H1 (cell line): ENCODE measurements around the gene LUM. TPM values are rescaled to one million over a fixed set of nuclear protein-coding genes. Genes with fewer than 3 reads are reported as not detected.

ENCODE experiments used
- CTCF ChIA-PET: fragments of 300-600 bp; sonication (Branson Sonifier 250); formaldehyde crosslinking; loops from one replicate; lab custom pipeline; 2021; ENCODE audit not compliant: partially characterized antibody; lab: Charles Lee
- POLR2A ChIA-PET: fragments of 300-600 bp; sonication (Branson Sonifier 250); formaldehyde crosslinking; loops from one replicate; lab custom pipeline; 2021; ENCODE audit warnings: inconsistent platforms; ENCODE audit not compliant: partially characterized antibody; lab: Charles Lee
- DNase-seq, 2 experiments: peaks; one replicate each; pipeline versions ENCODE4 v3.0.0 to v3.0.0-alpha.2; 2010 to 2022; ENCODE audit warnings: low spot score in 2 of 2, low read depth in 1 of 2, mixed read lengths in 1 of 2
- FAIRE-seq: peaks from 2 replicates; lab custom pipeline; 2011; peaks lifted over from hg19 to GRCh38; lab: Jason Lieb, UNC
- H2AFZ ChIP-seq: 2 replicates; pipeline ENCODE4 v1.8.1; 2012; ENCODE audit warnings: low read length, inconsistent platforms
- H2AK5ac ChIP-seq: 2 replicates; pipeline ENCODE4 v1.6.1; 2013; ENCODE audit warnings: low read depth, low read length
- H2BK120ac ChIP-seq: replicated peaks from 2 replicates; pipeline ENCODE3; 2013; ENCODE audit warnings: low read depth, low read length, inconsistent platforms
- H2BK12ac ChIP-seq: 2 replicates; pipeline ENCODE4 v1.6.1; 2013; ENCODE audit warnings: low read depth, low read length
- H2BK15ac ChIP-seq: 2 replicates; pipeline ENCODE4 v1.6.1; 2013; ENCODE audit warnings: low read length
- H2BK20ac ChIP-seq: 2 replicates; pipeline ENCODE4 v1.6.1; 2013; ENCODE audit warnings: low read length
- H2BK5ac ChIP-seq: 2 replicates; pipeline ENCODE4 v1.6.1; 2013; ENCODE audit warnings: low read depth, low read length
- H3K14ac ChIP-seq: 2 replicates; pipeline ENCODE4 v1.6.1; 2013; ENCODE audit warnings: inconsistent platforms; ENCODE audit not compliant: insufficient read length
- H3K18ac ChIP-seq: 2 replicates; pipeline ENCODE4 v1.6.1; 2013; ENCODE audit warnings: low read length; ENCODE audit errors: extremely low read depth
- H3K23ac ChIP-seq: 2 replicates; pipeline ENCODE4 v1.6.1; 2013; ENCODE audit warnings: inconsistent platforms; ENCODE audit not compliant: insufficient read length
- H3K23me2 ChIP-seq: 2 replicates; pipeline ENCODE4 v1.6.1; 2013; ENCODE audit warnings: low read depth, low read length
- H3K27ac ChIP-seq: 2 replicates; pipeline ENCODE4 v1.6.1; 2011; ENCODE audit warnings: low read depth, low read length, inconsistent platforms
- H3K27me3 ChIP-seq, 4 experiments: replicated peaks in 1 of 4; 1 replicate in 1 of 4; 2 replicates in 3 of 4; pipeline versions ENCODE4 v1.6.1 to v1.8.1; 2011 to 2013; ENCODE audit warnings: low read length in 3 of 4, mild to moderate bottlenecking in 3 of 4, inconsistent platforms in 2 of 4, mixed read lengths in 2 of 4, moderate library complexity in 1 of 4; ENCODE audit not compliant: control insufficient read depth in 3 of 4, insufficient read depth in 3 of 4; ENCODE audit errors: extremely low read depth in 1 of 4
- H3K36me3 ChIP-seq, 4 experiments: 2 replicates each; pipeline versions ENCODE4 v1.6.1 to v1.8.1; 2011 to 2013; ENCODE audit warnings: mild to moderate bottlenecking in 4 of 4, low read length in 3 of 4, moderate library complexity in 2 of 4, control low read depth in 1 of 4, inconsistent platforms in 1 of 4; ENCODE audit not compliant: insufficient read depth in 4 of 4, control insufficient read depth in 2 of 4
- H3K4ac ChIP-seq: replicated peaks from 2 replicates; pipeline ENCODE3; 2013; ENCODE audit warnings: low read length, low read depth, mixed read lengths, inconsistent platforms; ENCODE audit not compliant: insufficient read length
- H3K4me1 ChIP-seq, 4 experiments: replicated peaks in 1 of 4; 1 replicate in 1 of 4; 2 replicates in 3 of 4; pipeline versions ENCODE4 v1.6.1 to v1.8.1; 2011 to 2013; ENCODE audit warnings: low read length in 3 of 4, inconsistent platforms in 2 of 4, mixed read lengths in 1 of 4; ENCODE audit not compliant: insufficient read depth in 4 of 4, control insufficient read depth in 3 of 4
- H3K4me2 ChIP-seq, 2 experiments: 2 replicates each; pipeline versions ENCODE4 v1.6.1 to v1.8.1; 2011 to 2013; ENCODE audit warnings: low read depth in 2 of 2, low read length in 2 of 2, control low read depth in 1 of 2, inconsistent platforms in 1 of 2, mild to moderate bottlenecking in 1 of 2; ENCODE audit not compliant: insufficient read depth in 1 of 2
- H3K4me3 ChIP-seq, 4 experiments: fragments of 200-600, 300-600 bp in 1 of 4; sonication (generic), shearing (Covaris generic), sonication (Bioruptor Twin) in 1 of 4; 2 replicates each; pipeline versions ENCODE4 v1.5.1 to v1.8.1; 2011 to 2016; ENCODE audit warnings: low read length in 4 of 4, low read depth in 3 of 4, control low read depth in 2 of 4, inconsistent platforms in 2 of 4, mild to moderate bottlenecking in 2 of 4, mixed read lengths in 1 of 4, moderate library complexity in 1 of 4; ENCODE audit not compliant: insufficient read depth in 2 of 4; ENCODE audit errors: extremely low read depth in 1 of 4
- H3K56ac ChIP-seq: replicated peaks from 2 replicates; pipeline ENCODE3; 2013; ENCODE audit warnings: low read depth, mild to moderate bottlenecking, mixed read lengths, low read length, inconsistent platforms; ENCODE audit not compliant: insufficient read length
- H3K79me1 ChIP-seq: 2 replicates; pipeline ENCODE4 v1.6.1; 2013; ENCODE audit warnings: low read depth, low read length, control low read depth
- H3K79me2 ChIP-seq, 2 experiments: 2 replicates each; pipeline versions ENCODE4 v1.6.1 to v1.8.1; 2012 to 2013; ENCODE audit warnings: low read length in 2 of 2, mild to moderate bottlenecking in 2 of 2, inconsistent platforms in 1 of 2; ENCODE audit not compliant: insufficient read depth in 2 of 2, control insufficient read depth in 1 of 2
- H3K9ac ChIP-seq, 4 experiments: replicated peaks in 1 of 4; 1 replicate in 1 of 4; 2 replicates in 3 of 4; pipeline versions ENCODE4 v1.6.1 to v1.8.1; 2011 to 2013; ENCODE audit warnings: low read depth in 3 of 4, low read length in 3 of 4, control low read depth in 2 of 4, mild to moderate bottlenecking in 2 of 4, moderate library complexity in 2 of 4, inconsistent platforms in 1 of 4; ENCODE audit errors: extremely low read depth in 1 of 4
- H3K9me3 ChIP-seq, 2 experiments: 2 replicates each; pipeline versions ENCODE4 v1.6.1 to v1.8.1; 2012 to 2013; ENCODE audit warnings: mild to moderate bottlenecking in 2 of 2, moderate library complexity in 2 of 2, control low read depth in 1 of 2, inconsistent platforms in 1 of 2, low read depth in 1 of 2, low read length in 1 of 2, mixed read lengths in 1 of 2; ENCODE audit not compliant: insufficient read depth in 2 of 2
- H4K20me1 ChIP-seq, 2 experiments: replicated peaks in 1 of 2; 2 replicates each; pipeline versions ENCODE3 to v1.8.1; 2011 to 2013; ENCODE audit warnings: inconsistent platforms in 2 of 2, low read length in 2 of 2, mild to moderate bottlenecking in 1 of 2; ENCODE audit not compliant: insufficient read depth in 2 of 2, control insufficient read depth in 1 of 2
- H4K5ac ChIP-seq: 2 replicates; pipeline ENCODE4 v1.6.1; 2013; ENCODE audit warnings: low read length, low read depth, mixed read lengths, inconsistent platforms; ENCODE audit not compliant: insufficient read length
- H4K8ac ChIP-seq: 2 replicates; pipeline ENCODE4 v1.8.0; 2013; ENCODE audit warnings: mild to moderate bottlenecking, moderate library complexity, low read length, inconsistent platforms; ENCODE audit not compliant: insufficient read depth; ENCODE audit errors: extremely low read depth
- H4K91ac ChIP-seq: replicated peaks from 2 replicates; pipeline ENCODE3; 2013; ENCODE audit warnings: low read length, mixed read lengths, inconsistent platforms; ENCODE audit not compliant: insufficient read length
- BCL11A ChIP-seq, 2 experiments: IDR thresholded peaks; one replicate each; pipeline ENCODE4 v1.6.1; 2011; ENCODE audit warnings: low read depth in 2 of 2, low read length in 2 of 2, mild to moderate bottlenecking in 2 of 2
- CHD1 ChIP-seq: IDR thresholded peaks from 2 replicates; pipeline ENCODE4 v1.6.1; 2012; ENCODE audit warnings: low read depth, low read length, improper control_type of control experiment
- EP300 ChIP-seq, 2 experiments: IDR thresholded peaks; 1 replicate in 1 of 2; 2 replicates in 1 of 2; pipeline ENCODE4 v1.6.1; 2011 to 2012; ENCODE audit warnings: low read depth in 2 of 2, low read length in 2 of 2, mild to moderate bottlenecking in 2 of 2, borderline replicate concordance in 1 of 2, inconsistent platforms in 1 of 2, moderate library complexity in 1 of 2
- SP2 ChIP-seq: IDR thresholded peaks from 2 replicates; pipeline ENCODE4 v1.6.1; 2012; ENCODE audit warnings: mild to moderate bottlenecking, low read length, inconsistent platforms
- SUZ12 ChIP-seq: fragments of 200-600 bp; sonication (generic); IDR thresholded peaks from 2 replicates; pipeline ENCODE4 v1.6.1; 2012; ENCODE audit warnings: mild to moderate bottlenecking, inconsistent platforms, low read length, moderate library complexity, mixed read lengths
- polyA plus RNA-seq, 7 experiments: library from polyadenylated mRNA; depleted of rRNA in 3 of 7; stranded (reverse) in 5 of 7; unstranded in 2 of 7; fragments of >200 nt in 5 of 7; fragments of 200-250 nt in 2 of 7; gene quantifications; 1 replicate in 5 of 7; 2 replicates in 1 of 7; 4 replicates in 1 of 7; pipeline versions ENCODE4 v1.2.1 to v1.2.3, GENCODE V29; 2011 to 2013; ENCODE audit warnings: missing spikeins in 2 of 7, mixed read lengths in 2 of 7
- total RNA-seq: library from RNA; stranded (reverse); fragmentation: NEBNext Ultra II Directional; extraction: Animal tissue kit (Norgen Biotek cat#: 25700); gene quantifications from 2 replicates; pipeline ENCODE4 v1.2.1, GENCODE V29; 2021

The LUM gene
- total and polyA plus RNA-seq, 2 of the 8 experiments (the other 6 are each of a cell fraction or from before 2014, with no cell fraction given), result not detected

GRCh38 chr12:91103101-91103500 is 8.2 kb downstream of the LUM start:
- H3K9ac ChIP-seq, result no peak overlapping the region
- ChIA-PET POLR2A (no interaction called here), CTCF (no interaction called here)
- no peak overlapping the region for H4K5ac ChIP-seq
- no peak for TF ChIP-seq SUZ12
- no peak for TF ChIP-seq BCL11A (IDR thresholded peaks at IDR 0.05; ENCODE audit: low read depth in 2 of 2, low read length in 2 of 2)
- TF ChIP-seq EP300 (IDR thresholded peaks at IDR 0.05; ENCODE audit: borderline replicate concordance in 1 of 2, low read depth in 2 of 2, low read length in 2 of 2), result no peak
- TF ChIP-seq CHD1, result no peak
- no peak for TF ChIP-seq SP2
- no peak overlapping the region for H3K56ac ChIP-seq
- H3K4ac ChIP-seq, result no peak overlapping the region
- no peaks in the 10 kb centered on the region for H3K4me1 ChIP-seq
- H3K4me2 ChIP-seq, result no peak overlapping the region
- H2AFZ ChIP-seq, result no peak overlapping the region
- no peaks in the 10 kb centered on the region for H3K79me1 ChIP-seq
- H3K18ac ChIP-seq, result no peak overlapping the region
- no peaks in the 10 kb centered on the region for H3K36me3 ChIP-seq
- no peaks in the 10 kb centered on the region for H4K20me1 ChIP-seq
- H4K91ac ChIP-seq, result no peak overlapping the region
- H3K23me2 ChIP-seq, result no peaks in the 10 kb centered on the region
- no peak overlapping the region for H3K23ac ChIP-seq
- no peak for DNase-seq
- H2BK20ac ChIP-seq, result no peak overlapping the region
- H2BK120ac ChIP-seq, result no peak overlapping the region
- no peaks in the 10 kb centered on the region for H3K9me3 ChIP-seq
- no peak overlapping the region for H3K14ac ChIP-seq
- no peaks in the 10 kb centered on the region for H3K79me2 ChIP-seq
- no peak overlapping the region for H3K4me3 ChIP-seq
- H2BK15ac ChIP-seq, result no peak overlapping the region
- no peak overlapping the region for H2BK12ac ChIP-seq
- no peak overlapping the region for H4K8ac ChIP-seq
- H3K27ac ChIP-seq, result no peak overlapping the region
- no peak for FAIRE-seq
- no peak overlapping the region for H2AK5ac ChIP-seq
- H2BK5ac ChIP-seq, result no peak overlapping the region
- H3K27me3 ChIP-seq, result no peaks in the 10 kb centered on the region
